ENCODE measurements around the gene MAP3K8. TPM values are rescaled to one million over a fixed set of nuclear protein-coding genes. Genes with fewer than 3 reads are reported as not detected.
"Not testable (repeated sequence)": the region's sequence is repeated elsewhere in the genome, so short reads cannot be mapped to it uniquely, and the experiment has no call there.

MAP3K8 gene
- total RNA-seq, 2 experiments from 2014 or later: 13.6 to 14.5 TPM

GRCh38 chr10:30423655-30424275 is 10.2 kb upstream of the MAP3K8 start:
- H3K27ac Mint-ChIP-seq; DNase-seq; intact Hi-C loops (cut with micrococcal nuclease); H3K36me3 Mint-ChIP-seq (ENCODE audit: low read depth); H3K4me3 Mint-ChIP-seq; H3K27me3 Mint-ChIP-seq (ENCODE audit: low read depth); H3K9me3 Mint-ChIP-seq: not testable (repeated sequence)
- CTCF ChIA-PET: interaction anchor here (1.5 kb wide), 1 partner anchor 8 kb away, joined by 3 read pairs; no protein-coding TSS in a partner anchor
- peaks cover 27% of the 10 kb centered on the region for H3K4me1 Mint-ChIP-seq (ENCODE audit: low read depth)

- Mint-ChIP-seq H3K4me1 (ENCODE audit: low read depth) (peaks cover 15% of the 10 kb centered on the region), H3K4me3 (no peak overlapping the region), H3K27me3 (ENCODE audit: low read depth) (no peaks in the 10 kb centered on the region), H3K27ac (no peak overlapping the region), H3K9me3 (no peaks in the 10 kb centered on the region), H3K36me3 (ENCODE audit: low read depth) (no peaks in the 10 kb centered on the region)
- DNase-seq: no peak
- intact Hi-C loops (cut with micrococcal nuclease): no loop called here
- CTCF ChIA-PET: interaction anchor here (0.7 to 1.4 kb wide), 2 partner anchors 10 to 617 kb away, joined by 4 read pairs; no protein-coding TSS in a partner anchor
Measured at GRCh38 chr10:30425336-30426075, 8.5 kb upstream of the MAP3K8 start.

GRCh38 chr10:30430544-30431298 is 3.3 kb upstream of the MAP3K8 start:
- Mint-ChIP-seq H3K4me1 (ENCODE audit: low read depth) (peaks cover 26% of the 10 kb centered on the region), H3K36me3 (ENCODE audit: low read depth) (peaks cover 3% of the 10 kb centered on the region), H3K9me3 (no peaks in the 10 kb centered on the region), H3K27ac (no peak overlapping the region), H3K27me3 (ENCODE audit: low read depth) (no peaks in the 10 kb centered on the region), H3K4me3 (no peak overlapping the region)
- intact Hi-C loops (cut with micrococcal nuclease): loop anchor here (10.0 kb wide), 3 partner anchors 776 to 1494 kb away; partner anchors contain the start of gene ARHGAP12
- no peak for DNase-seq
- CTCF ChIA-PET: interaction anchor here (1.1 kb wide), 1 partner anchor 8 kb away, joined by 3 read pairs; no protein-coding TSS in a partner anchor

- Mint-ChIP-seq H3K36me3 (ENCODE audit: low read depth) (peaks cover 3% of the 10 kb centered on the region), H3K27me3 (ENCODE audit: low read depth) (no peaks in the 10 kb centered on the region), H3K4me1 (ENCODE audit: low read depth) (peaks cover 33% of the 10 kb centered on the region), H3K9me3 (no peaks in the 10 kb centered on the region), H3K27ac (no peak overlapping the region), H3K4me3 (no peak overlapping the region)
- CTCF ChIA-PET: interaction anchor here (1.1 kb wide), 1 partner anchor 9 kb away, joined by 3 read pairs; no protein-coding TSS in a partner anchor
- DNase-seq: no peak
- intact Hi-C loops (cut with micrococcal nuclease): loop anchor here (10.0 kb wide), 3 partner anchors 777 to 1493 kb away; partner anchors contain the start of gene ARHGAP12
Measured at GRCh38 chr10:30431435-30431911, 2.5 kb upstream of the MAP3K8 start.

DNA sequence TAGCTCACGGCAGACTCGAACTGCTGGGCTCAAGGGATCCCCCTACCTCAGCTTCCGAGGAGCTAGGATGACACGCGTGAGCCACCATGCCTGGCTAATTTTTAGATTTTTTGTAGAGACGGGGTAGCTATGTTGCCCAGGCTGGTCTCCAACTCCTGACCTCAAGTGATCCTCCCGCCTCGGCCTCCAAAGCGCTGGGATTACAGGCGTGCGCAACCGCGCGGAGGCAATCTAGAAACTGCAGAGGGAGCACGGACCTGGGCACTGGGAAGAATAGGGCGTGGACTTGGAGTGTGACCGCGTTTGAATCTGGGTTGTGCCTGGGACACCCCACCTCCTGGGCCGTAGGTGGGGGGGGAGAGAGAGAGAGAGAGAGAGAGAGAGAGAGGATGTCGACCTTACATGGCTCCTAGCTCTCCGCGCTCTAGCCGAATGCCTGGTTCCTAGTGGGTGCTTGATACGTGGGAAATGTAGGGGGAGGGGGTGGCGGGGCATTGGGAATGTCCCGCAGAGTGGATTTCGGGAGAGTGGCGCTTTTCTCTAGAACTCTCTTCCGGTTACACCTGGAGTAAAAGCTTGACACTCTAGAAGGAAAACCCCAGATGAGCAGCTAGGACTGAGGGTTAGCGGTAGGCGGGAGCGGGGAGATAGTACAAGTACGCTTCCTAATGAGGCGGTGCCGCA is 1.2 kb upstream of the MAP3K8 start:
- H3K27ac Mint-ChIP-seq: peak overlapping the region; percentile 64
- peak overlapping the region; percentile 84 for H3K4me3 Mint-ChIP-seq
- H3K4me1 Mint-ChIP-seq (ENCODE audit: low read depth): peaks cover 39% of the 10 kb centered on the region
- H3K9me3 Mint-ChIP-seq: no peaks in the 10 kb centered on the region
- CTCF ChIA-PET: interaction anchor here (0.7 to 3.0 kb wide), 7 partner anchors 14 to 147 kb away, joined by 3 to 9 read pairs (median 3); no protein-coding TSS in a partner anchor
- H3K36me3 Mint-ChIP-seq (ENCODE audit: low read depth): peaks cover 8% of the 10 kb centered on the region
- peak; percentile 51 for DNase-seq
- H3K27me3 Mint-ChIP-seq (ENCODE audit: low read depth): no peaks in the 10 kb centered on the region
- intact Hi-C loops (cut with micrococcal nuclease): loop anchor here (1.0 to 10.0 kb wide), 5 partner anchors 14 to 1492 kb away; partner anchors contain the start of gene ARHGAP12

DNA sequence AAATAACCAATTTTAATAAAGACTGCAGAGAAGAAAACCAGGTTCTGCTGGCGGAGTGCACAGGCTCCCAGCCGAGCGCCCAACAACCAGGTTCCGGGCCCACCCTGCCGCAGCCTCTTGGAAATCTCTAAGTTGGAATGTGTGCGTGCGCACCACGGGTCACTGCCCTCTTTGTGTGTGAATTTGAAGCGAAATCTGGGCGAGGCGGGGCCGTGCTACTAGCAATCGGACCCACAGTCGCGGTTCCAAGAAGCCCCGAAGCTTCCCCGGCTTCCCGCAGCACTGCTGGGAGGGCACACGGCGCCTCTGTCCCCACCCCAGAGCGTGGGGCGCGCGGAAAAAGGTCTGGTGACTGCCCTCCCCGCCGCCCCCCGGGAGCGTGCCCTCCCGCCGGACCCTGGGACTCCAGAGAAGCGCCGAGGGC is 666 bp upstream of the MAP3K8 start:
- CTCF ChIA-PET: interaction anchor here (0.7 to 3.0 kb wide), 8 partner anchors 15 to 148 kb away, joined by 3 to 9 read pairs (median 3); no protein-coding TSS in a partner anchor
- Mint-ChIP-seq H3K4me1 (ENCODE audit: low read depth) (peaks cover 39% of the 10 kb centered on the region), H3K36me3 (ENCODE audit: low read depth) (peaks cover 13% of the 10 kb centered on the region), H3K9me3 (no peaks in the 10 kb centered on the region), H3K27ac (peak overlapping the region; percentile 64), H3K27me3 (ENCODE audit: low read depth) (no peaks in the 10 kb centered on the region), H3K4me3 (peak overlapping the region; percentile 84)
- intact Hi-C loops (cut with micrococcal nuclease): loop anchor here (1.0 to 10.0 kb wide), 5 partner anchors 15 to 1491 kb away; partner anchors contain the start of gene ARHGAP12
- peak; percentile 54 for DNase-seq

GRCh38 chr10:30434273-30435072 is 489 bp downstream of the MAP3K8 start:
- Mint-ChIP-seq H3K27me3 (ENCODE audit: low read depth) (no peaks in the 10 kb centered on the region), H3K9me3 (no peaks in the 10 kb centered on the region), H3K4me1 (ENCODE audit: low read depth) (peaks cover 43% of the 10 kb centered on the region), H3K36me3 (ENCODE audit: low read depth) (peaks cover 19% of the 10 kb centered on the region), H3K4me3 (peak overlapping the region; percentile 84), H3K27ac (peak overlapping the region; percentile 67)
- peak; percentile 74 for DNase-seq
- CTCF ChIA-PET: interaction anchor here (0.6 to 3.0 kb wide), 6 partner anchors 17 to 172 kb away, joined by 3 to 9 read pairs (median 4); no protein-coding TSS in a partner anchor
- intact Hi-C loops (cut with micrococcal nuclease): loop anchor here (2.0 to 10.0 kb wide), 4 partner anchors 86 to 1490 kb away; partner anchors contain the start of genes ARHGAP12 and MTPAP

GRCh38 chr10:30435073-30435422 is 1.1 kb downstream of the MAP3K8 start:
- H3K27me3 Mint-ChIP-seq (ENCODE audit: low read depth): no peaks in the 10 kb centered on the region
- peaks cover 23% of the 10 kb centered on the region for H3K36me3 Mint-ChIP-seq (ENCODE audit: low read depth)
- H3K4me1 Mint-ChIP-seq (ENCODE audit: low read depth): peaks cover 43% of the 10 kb centered on the region
- no peaks in the 10 kb centered on the region for H3K9me3 Mint-ChIP-seq
- no peak for DNase-seq
- CTCF ChIA-PET: interaction anchor here (1.0 to 3.0 kb wide), 2 partner anchors 20 to 43 kb away, joined by 5 to 9 read pairs; no protein-coding TSS in a partner anchor
- peak overlapping the region; percentile 67 for H3K27ac Mint-ChIP-seq
- peak overlapping the region; percentile 84 for H3K4me3 Mint-ChIP-seq
- intact Hi-C loops (cut with micrococcal nuclease): loop anchor here (2.0 to 10.0 kb wide), 4 partner anchors 86 to 1490 kb away; partner anchors contain the start of genes ARHGAP12 and MTPAP

DNA sequence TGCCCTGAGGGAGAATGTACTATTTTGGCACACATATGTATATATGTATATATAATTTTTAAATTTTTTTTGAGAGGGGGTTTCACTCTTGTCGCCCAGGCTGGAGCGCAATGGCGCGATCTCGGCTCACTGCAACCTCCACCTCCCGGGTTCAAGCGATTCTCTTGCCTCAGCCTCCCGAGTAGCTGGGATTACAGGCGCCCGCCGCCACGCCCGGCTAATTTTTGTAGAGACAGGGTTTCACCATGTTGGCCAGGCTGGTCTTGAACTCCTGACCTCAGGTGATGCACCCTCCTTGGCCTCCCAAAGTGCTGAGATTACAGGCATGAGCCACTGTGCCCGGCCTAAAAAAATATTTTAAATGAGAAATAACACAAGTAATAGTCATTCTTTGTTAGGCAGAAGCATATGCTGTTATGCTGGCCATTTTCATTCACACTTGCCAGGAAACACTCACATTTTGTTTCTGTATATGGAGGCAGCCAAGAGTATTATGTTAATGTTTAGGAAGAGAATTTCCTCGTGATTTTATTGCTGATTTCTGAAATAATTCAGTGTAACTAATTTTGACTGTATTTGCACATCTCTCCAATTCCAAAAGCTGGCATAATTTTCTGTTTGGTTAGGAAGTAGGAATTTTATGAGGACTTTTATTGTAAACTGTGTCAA is 1.6 kb downstream of the MAP3K8 start:
- intact Hi-C loops (cut with micrococcal nuclease): loop anchor here (2.0 to 10.0 kb wide), 5 partner anchors 87 to 1489 kb away; partner anchors contain the start of genes ARHGAP12 and MTPAP
- peak overlapping the region; percentile 38 for H3K27ac Mint-ChIP-seq
- H3K4me1 Mint-ChIP-seq (ENCODE audit: low read depth): peaks cover 43% of the 10 kb centered on the region
- H3K36me3 Mint-ChIP-seq (ENCODE audit: low read depth): peaks cover 25% of the 10 kb centered on the region
- not testable (repeated sequence) for DNase-seq; H3K9me3 Mint-ChIP-seq; H3K27me3 Mint-ChIP-seq (ENCODE audit: low read depth)
- CTCF ChIA-PET: interaction anchor here (1.0 to 1.7 kb wide), 2 partner anchors 20 to 97 kb away, joined by 5 to 12 read pairs; no protein-coding TSS in a partner anchor
- peak overlapping the region; percentile 84 for H3K4me3 Mint-ChIP-seq

- H3K4me3 Mint-ChIP-seq: peak overlapping the region; percentile 73
- DNase-seq: no peak
- H3K36me3 Mint-ChIP-seq (ENCODE audit: low read depth): peaks cover 25% of the 10 kb centered on the region
- CTCF ChIA-PET: interaction anchor here (0.7 to 1.7 kb wide), 2 partner anchors 96 to 634 kb away, joined by 3 to 12 read pairs; no protein-coding TSS in a partner anchor
- H3K27me3 Mint-ChIP-seq (ENCODE audit: low read depth): no peaks in the 10 kb centered on the region
- no peaks in the 10 kb centered on the region for H3K9me3 Mint-ChIP-seq
- H3K27ac Mint-ChIP-seq: peak overlapping the region; percentile 38
- intact Hi-C loops (cut with micrococcal nuclease): loop anchor here (2.0 to 10.0 kb wide), 4 partner anchors 269 to 1489 kb away; partner anchors contain the start of gene ARHGAP12
- peaks cover 43% of the 10 kb centered on the region for H3K4me1 Mint-ChIP-seq (ENCODE audit: low read depth)
Measured at GRCh38 chr10:30436191-30436611, 2.2 kb downstream of the MAP3K8 start.

Data from activated naive CD4-positive, alpha-beta T cell treated with anti-CD3 and anti-CD28 coated beads for 36 hours (primary cell).